Vagina (tissue), 2 donors: ENCODE data around the gene ATXN1.

Experiments
- POLR2AphosphoS5 ChIP-seq, 2 donors: sonication (generic); formaldehyde crosslinking; IDR thresholded peaks; one replicate each; pipeline ENCODE4 v1.9.0; 2017; ENCODE audit warnings: antibody characterized with exemption in 2 of 2, mild to moderate bottlenecking in 2 of 2, low read depth in 1 of 2; ENCODE audit not compliant: insufficient read depth in 1 of 2
- TF ChIP-seq, protein P1 (sequence below), 3 experiments: fragments of 450-650 bp in 2 of 3; fragments of 200-600 bp in 1 of 3; sonication (generic) in 1 of 3; IDR thresholded peaks; one replicate each; pipeline ENCODE4 v1.5.1; 2017 to 2019; ENCODE audit warnings: antibody characterized with exemption in 3 of 3, mild to moderate bottlenecking in 2 of 3, moderate library complexity in 2 of 3

DNA sequence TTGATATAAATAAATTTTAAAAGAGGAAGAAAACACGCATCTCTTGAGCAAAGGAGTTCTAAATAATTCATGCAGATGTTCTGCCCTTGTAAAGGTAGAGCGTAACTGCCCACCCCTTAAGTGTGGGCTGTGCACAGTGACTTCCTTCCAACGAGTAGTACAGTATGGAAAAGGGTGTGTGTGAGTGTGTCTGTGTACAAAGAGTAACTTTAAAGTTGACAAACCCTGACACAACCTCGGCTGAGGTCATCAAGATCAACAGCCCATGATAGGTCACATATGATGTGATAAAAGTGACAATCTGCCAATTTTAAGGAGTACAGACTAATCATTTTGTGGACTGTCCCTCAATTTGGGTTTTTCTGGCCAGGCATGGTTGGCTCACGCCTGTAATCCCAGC, 225.7 kb downstream of the ATXN1 start:
- TF ChIP-seq, protein P1, sequence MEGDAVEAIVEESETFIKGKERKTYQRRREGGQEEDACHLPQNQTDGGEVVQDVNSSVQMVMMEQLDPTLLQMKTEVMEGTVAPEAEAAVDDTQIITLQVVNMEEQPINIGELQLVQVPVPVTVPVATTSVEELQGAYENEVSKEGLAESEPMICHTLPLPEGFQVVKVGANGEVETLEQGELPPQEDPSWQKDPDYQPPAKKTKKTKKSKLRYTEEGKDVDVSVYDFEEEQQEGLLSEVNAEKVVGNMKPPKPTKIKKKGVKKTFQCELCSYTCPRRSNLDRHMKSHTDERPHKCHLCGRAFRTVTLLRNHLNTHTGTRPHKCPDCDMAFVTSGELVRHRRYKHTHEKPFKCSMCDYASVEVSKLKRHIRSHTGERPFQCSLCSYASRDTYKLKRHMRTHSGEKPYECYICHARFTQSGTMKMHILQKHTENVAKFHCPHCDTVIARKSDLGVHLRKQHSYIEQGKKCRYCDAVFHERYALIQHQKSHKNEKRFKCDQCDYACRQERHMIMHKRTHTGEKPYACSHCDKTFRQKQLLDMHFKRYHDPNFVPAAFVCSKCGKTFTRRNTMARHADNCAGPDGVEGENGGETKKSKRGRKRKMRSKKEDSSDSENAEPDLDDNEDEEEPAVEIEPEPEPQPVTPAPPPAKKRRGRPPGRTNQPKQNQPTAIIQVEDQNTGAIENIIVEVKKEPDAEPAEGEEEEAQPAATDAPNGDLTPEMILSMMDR (IDR thresholded peaks at IDR 0.05), result no peak
- no peak for TF ChIP-seq POLR2AphosphoS5 (IDR thresholded peaks at IDR 0.05; ENCODE audit: insufficient read depth in 1 of 2, low read depth in 1 of 2)
